GM18867 (cell line): Measurements from ENCODE around the gene RNF149.
"Not testable (repeated sequence)": the region's sequence is repeated elsewhere in the genome, so short reads cannot be mapped to it uniquely, and the experiment has no call there.

ENCODE experiments used
- ATAC-seq: cut with Tn5 transposase; IDR thresholded peaks from one replicate; pipeline ENCODE4 v1.9.1; 2021; ENCODE audit warnings: mild to moderate bottlenecking, moderate library complexity; ENCODE audit not compliant: unreplicated experiment

The RNF149 gene

DNA sequence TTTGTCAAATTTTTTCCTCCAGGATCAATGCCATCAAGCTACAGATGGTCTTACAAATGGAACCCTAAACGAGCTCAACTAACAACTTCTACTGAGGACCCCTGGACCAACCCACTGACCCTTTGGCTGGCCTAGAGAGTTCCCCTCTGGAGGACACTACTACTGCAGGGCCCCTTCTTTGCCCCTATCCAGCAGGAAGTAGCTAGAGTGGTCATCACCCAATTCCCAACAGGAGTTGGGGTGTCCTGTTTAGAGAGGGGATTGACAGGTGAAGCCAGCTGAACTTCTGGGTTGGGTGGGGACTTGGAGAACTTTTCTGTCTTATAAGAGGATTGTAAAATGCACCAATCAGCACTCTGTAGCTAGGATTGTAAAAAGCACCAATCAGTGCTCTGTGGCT is 72.5 kb downstream of the RNF149 start:
- ATAC-seq, result not testable (repeated sequence)

DNA sequence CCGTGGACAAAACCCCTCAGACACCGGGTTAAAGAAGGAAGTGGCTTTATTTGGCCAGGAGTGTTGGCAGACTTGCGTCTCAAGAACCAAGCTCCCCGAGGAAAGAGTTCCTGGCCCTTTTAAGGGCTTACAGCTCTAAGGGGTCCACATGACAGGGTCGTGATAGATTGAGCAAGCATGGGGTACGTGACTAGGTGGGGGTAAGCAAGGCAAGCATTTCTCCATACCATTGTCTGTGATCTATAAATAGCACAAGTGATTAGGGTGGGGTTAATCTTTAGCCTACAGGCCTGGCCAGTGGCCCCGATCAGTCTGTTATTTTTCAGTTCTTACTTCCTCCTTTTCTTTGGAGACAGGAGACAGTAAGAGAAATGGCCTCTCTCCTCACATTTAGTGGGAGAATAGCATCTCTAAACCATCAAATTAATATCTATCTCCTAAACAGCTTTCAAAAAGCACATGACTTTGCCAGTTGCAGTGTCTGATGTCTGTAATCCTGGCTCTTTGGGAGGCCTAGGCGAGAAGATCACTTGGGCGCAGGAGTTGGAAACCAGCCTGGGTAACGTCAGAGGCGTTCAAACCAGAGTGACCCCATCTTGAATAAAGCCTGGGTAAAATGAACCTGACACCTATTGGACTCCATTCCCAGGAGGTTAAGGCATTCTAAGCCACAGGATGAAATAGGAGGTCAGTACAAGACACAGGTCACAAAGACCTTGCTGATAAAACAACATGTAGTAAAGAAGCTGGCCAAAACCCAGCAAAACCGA is 74.1 kb downstream of the RNF149 start:
- ATAC-seq, result no peak

DNA sequence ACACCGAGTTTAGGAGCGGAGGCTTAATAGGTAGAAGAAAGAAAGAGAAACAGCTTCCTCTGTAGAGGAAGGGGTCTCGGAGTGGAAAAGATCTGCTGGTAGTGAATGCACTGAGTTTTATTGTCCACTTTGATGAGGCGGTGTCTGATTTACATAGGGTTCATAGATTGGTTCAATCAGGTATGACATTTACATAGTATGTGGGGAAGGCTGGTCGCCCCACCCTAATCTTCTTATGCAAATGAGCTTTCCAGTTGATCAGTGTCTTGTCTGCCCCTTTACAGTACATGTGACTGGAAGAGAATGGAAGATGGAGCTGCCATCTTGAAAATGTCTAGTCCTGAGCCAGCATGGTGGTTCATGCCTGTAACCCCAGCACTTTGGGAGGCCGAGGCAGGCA is 75.7 kb downstream of the RNF149 start:
- ATAC-seq, result no peak

DNA sequence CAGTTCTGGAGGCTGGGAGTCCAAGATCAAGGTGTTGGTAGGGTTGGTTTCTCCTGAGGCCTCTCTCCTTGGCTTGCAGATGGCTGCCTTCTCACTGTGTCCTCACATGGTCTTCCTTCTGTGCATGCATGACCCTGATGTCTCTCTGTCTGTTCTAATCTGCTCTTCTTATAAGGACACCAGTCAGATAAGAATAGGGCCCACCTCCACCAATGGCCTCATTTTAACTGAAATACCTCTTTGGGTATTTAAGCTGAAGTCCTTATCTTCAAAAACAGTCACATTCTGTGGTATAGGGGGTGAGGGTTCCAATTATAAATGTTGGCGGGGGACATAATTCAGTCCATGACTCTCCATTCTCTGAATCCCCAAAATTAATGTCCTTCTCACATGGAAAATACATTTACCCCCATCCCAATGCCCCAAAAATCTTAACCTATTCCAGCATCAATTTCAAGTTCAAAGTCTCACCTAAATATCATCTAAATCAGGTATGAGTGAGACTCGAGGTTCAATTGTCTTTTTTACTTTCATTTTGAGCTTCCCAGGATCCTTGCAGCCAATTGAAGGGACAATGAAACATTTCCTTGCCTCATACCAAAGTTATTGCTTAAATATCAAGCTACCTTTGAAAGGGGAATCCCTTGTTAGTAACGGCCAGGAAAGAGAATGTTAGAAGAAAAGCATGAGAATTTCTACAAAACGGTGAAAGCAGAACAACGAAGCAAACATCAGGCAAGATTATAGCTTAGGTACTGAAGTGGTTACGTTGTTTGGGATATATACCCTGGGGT is 76.4 kb downstream of the RNF149 start:
- no peak for ATAC-seq

DNA sequence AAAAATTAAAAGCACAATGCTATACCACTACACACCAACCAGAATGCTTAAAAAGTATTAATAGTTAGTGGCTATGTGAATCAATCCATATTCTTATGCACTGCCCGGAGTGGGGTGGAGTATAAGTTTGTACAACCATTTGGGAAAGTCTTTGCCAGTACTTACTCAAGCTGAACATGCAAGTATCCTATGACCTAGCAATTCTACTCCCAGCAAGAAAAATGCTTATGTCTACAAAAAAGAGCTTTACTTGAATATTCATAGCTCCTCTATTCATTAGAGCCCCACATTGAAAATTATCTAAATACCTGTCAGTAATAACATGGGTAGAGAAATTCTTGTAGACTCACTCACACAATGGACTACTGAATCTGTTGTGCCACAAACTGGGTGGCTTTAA is 77.3 kb downstream of the RNF149 start:
- ATAC-seq, result no peak

DNA sequence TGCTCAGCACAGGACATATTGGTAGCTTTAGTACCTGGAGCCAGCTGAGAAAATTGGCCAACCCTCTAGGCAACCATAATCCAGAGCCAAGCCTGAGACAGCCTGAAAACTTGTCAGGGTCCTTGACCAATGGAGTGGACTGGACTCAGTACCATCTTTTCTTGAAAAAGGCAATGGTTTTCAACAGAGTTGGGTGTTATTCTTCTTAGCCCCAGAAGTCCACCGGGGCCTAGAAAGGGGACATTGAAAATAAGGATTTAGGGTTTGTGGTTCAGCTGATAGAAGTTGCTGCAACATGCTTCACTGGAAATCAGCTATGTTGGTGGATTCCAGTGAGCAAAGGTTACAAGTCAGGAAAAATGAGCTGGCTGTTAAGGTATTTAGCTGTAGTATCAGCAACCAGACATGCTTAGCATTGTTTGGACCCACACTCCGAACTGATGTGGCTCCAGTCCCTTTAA is 77.9 kb downstream of the RNF149 start:
- no peak for ATAC-seq
